ENCODE measurements around the gene SLC25A29.
"Not testable (repeated sequence)": the region's sequence is repeated elsewhere in the genome, so short reads cannot be mapped to it uniquely, and the experiment has no call there.

The SLC25A29 gene

DNA sequence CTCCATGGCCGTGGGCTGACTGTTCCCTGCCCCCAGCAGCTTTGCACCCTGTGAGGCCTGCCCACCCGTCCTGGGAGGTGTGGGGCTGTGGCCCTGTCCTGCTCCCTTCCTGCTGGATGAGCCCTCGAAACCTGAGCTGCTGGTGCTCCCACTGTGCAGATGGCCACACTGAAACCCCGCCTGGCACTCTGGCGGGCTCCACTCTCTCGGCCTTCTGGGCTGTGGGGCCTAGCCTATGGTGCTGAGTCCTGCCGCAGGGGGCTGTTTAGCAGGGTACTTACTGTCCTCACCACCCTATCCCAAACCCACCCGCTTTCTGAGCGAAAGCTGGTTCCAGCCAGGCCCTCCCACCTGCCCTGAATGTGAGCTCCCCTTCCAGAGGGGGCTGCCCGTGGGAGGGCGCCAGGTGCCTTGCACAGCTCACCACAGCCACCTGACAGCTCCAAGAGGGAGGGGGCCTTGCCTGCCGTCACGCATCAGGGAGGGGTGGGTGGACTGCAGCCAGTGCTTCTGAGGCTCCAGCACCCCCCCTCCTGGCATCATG, 24.2 kb upstream of the SLC25A29 start:
- no peak for DNase-seq

DNA sequence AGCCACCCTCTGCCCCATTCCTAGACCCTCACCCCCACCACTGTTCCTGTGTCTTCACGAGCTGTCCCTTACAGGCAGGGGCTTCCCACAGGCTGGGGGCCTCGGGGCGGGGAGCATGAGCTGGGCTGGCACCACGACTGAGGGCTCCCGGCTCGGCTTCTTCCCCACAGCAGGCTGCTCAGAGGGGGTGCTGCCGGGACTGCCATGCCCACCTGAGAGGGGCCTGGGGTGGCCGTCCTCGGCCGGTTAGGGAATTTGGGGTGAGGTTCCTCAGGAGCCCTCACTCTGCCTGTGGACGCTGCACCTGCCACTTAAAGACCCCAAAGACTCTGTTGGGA, 23.7 kb upstream of the SLC25A29 start:
- DNase-seq, result no peak

DNA sequence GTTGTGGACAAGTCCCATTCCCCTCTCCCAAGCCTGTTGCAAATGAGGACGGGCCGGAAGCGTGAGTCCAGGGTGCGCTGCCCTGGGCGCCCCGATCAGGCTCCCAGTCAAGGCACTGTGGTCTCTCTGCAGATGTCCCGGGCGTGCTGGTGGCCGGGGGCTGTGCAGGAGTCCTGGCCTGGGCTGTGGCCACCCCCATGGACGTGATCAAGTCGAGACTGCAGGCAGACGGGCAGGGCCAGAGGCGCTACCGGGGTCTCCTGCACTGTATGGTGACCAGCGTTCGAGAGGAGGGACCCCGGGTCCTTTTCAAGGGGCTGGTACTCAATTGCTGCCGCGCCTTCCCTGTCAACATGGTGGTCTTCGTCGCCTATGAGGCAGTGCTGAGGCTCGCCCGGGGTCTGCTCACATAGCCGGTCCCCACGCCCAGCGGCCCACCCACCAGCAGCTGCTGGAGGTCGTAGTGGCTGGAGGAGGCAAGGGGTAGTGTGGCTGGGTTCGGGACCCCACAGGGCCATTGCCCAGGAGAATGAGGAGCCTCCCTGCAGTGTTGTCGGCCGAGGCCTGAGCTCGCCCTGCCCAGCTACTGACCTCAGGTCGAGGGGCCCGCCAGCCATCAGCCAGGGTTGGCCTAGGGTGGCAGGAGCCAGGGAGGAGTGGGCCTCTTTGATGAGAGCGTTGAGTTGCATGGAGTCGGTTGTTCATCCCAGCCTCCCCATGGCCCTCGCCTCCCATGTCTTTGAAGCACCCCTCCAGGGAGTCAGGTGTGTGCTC, 23.2 kb upstream of the SLC25A29 start:
- no peak for DNase-seq

DNA sequence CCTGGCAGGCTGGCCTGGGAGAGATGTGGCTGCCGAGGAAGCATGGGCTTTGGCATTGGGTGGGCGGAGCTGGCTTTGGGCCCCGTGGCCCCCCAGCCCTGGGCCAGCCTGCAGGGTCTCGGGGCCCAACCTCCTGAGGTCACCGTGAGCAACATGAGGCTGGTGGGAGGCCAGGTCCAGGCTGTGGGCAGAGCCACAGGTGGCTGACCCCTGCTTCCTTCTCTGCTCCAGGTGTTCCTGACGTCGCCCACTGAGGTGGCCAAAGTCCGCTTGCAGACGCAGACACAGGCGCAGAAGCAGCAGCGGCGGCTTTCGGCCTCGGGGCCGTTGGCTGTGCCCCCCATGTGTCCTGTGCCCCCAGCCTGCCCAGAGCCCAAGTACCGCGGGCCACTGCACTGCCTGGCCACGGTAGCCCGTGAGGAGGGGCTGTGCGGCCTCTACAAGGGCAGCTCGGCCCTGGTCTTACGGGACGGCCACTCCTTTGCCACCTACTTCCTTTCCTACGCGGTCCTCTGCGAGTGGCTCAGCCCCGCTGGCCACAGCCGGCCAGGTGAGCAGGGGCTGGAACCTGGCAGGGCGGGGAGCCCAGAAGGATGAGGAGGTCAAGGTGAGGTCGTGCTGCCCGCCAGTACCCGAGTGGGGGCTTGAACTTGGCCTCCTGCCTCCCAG, 22.4 kb upstream of the SLC25A29 start:
- no peak for DNase-seq

DNA sequence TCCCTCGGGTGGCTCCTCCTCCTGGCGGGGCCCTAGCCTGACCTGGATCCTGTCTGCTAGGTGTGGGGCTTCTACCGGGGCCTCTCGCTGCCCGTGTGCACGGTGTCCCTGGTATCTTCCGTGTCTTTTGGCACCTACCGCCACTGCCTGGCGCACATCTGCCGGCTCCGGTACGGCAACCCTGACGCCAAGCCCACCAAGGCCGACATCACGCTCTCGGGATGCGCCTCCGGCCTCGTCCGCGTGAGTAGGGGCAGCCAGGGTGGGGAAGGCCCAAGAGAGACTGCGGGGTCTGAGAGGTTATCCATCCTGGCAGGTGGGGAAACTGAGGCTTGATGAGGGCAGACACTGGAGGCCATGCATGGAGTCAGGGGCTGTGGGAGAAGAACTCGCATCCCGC, 20.9 kb upstream of the SLC25A29 start:
- no peak for DNase-seq

DNA sequence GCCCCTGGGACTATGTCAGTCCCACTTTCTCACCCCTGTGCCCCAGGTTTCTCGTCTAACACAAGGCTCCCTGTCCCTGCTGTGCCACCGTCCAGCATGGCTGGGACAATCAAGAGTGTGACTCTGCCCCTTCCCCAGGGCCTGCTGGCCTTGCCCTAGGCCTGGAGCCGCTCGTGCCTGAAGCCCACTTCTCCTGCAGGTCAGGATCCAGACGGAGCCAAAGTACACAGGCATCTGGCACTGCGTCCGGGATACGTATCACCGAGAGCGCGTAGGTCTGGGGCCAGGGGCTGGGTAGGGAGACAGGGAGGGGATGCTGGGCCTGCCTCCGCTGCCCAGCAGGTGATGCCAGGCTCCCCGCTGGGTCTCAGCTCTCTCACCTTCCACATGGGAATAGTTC, 19.7 kb upstream of the SLC25A29 start:
- DNase-seq, result no peak

DNA sequence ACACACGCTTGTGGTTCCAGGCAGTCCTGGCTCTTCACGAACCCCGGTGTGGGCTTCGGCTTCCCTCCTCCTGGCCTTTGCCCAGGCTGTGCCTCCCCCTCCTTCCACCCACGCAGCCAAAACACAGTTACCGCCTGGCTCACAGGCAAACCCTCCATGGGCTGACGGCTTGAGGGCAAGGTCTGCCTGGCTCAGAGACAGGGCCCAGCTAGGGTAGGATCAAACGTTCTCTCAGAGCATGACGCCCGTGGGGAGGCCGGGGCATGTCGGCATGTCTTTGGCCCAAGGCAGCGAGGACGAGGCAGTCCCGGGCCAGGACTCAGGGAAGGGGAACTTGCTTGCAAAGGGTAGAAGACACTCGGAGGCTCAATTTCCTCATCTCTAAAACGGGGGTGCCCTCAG, 19.0 kb upstream of the SLC25A29 start:
- no peak for DNase-seq

DNA sequence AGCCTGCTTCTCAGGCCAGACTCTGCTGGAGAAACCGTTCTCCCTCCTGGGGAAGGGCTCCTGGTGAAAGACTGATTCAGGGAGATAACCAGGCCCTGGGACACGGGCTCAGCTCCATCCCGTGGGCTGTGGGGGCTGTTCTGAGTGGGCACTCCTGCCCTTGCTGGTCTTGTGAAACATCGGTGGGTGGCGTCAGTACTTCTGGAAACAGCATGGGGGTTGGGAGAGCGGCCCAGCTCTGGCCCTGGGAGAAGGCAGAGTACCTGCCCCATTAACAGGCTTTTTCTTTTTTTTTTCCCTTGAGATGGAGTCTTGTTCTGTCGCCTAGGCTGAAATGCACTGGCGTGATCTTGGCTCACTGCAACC, 17.7 kb upstream of the SLC25A29 start:
- DNase-seq, result no peak

DNA sequence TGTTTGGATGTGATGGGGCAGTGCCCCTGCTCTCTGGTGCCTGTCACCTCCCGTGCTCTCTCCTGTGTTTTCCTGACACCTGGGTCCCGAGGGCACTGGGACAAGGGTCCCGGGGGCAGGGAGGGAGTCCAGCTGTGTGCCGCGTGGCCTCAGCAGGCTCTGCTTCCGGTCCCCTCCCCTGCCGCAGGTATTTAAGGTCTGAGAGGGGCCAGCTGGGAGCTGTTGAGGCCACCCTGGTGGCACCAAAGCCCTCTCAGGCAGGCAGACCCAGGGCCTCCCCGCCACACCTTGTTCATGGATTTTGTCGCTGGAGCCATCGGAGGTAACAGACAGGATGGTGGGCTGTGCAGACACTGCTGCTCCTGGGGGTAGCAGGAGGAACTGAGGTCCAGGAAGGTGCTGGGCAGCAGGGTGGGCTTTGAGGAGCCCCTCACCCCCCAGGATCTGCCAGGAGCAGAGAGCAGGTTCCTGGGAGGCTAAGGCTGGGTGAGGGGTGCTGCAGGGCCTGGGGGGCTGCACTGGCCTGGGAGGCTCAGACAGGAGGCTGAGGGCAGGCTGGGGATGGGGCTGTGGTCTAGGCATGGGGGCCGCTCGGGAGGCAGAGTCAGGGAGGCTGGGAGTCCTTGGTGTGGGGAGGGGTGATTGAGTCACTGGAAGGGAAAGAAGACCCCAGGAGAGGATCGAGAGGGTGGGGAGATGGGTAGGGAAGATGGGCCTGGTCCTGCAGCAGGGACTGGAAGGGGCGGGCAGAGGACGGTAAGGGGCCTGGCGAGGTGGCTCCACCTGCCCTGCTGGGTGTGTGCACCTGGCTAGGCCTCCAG, 17.1 kb upstream of the SLC25A29 start, which contains the start of gene SLC25A47:
TSS of gene SLC25A47 (plus strand) at position 219 of the 821 bp plus-strand sequence. CDS start at position 295, 76 bp downstream.
- no peak for DNase-seq

DNA sequence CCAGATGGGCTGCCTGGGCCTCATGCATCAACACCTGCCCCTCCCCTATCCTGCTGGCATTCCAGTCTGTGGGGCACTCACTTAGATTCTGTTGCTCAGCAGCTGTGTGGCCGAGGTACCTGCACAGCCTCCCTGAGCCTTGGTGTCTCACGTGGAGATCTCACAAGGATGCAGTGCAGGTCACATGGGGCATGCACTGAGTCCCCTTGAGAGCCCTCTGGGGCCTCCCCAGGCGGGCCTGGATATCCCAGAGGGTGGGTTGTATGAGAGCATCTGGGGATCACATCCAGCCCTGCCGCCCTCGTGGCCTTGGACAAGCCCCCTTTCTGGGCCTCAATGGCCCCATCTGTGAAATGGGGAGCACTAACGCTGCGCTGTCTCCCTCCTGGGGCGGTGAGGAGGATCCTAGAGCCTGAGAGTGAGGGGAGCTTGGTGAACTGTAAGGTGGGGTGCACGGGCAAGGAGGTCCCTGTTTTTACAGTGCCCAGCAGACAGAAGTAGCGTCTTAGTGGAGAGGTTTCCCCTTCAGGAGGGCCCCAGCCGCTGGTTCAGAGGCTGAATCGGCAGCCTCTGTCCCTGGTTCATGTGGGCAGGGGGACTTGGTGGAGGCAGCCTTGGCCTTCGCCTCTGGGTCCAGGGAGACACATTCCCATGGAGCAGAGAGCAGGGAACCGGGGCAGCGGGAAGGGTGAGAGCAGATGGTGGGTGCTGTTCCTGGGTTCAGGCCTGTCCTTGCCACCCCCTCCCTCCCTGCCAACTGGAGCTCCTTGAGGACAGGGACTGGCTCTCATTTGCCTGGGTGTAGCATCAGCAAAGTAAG, 16.1 kb upstream of the SLC25A29 start:
- no peak for DNase-seq

DNA sequence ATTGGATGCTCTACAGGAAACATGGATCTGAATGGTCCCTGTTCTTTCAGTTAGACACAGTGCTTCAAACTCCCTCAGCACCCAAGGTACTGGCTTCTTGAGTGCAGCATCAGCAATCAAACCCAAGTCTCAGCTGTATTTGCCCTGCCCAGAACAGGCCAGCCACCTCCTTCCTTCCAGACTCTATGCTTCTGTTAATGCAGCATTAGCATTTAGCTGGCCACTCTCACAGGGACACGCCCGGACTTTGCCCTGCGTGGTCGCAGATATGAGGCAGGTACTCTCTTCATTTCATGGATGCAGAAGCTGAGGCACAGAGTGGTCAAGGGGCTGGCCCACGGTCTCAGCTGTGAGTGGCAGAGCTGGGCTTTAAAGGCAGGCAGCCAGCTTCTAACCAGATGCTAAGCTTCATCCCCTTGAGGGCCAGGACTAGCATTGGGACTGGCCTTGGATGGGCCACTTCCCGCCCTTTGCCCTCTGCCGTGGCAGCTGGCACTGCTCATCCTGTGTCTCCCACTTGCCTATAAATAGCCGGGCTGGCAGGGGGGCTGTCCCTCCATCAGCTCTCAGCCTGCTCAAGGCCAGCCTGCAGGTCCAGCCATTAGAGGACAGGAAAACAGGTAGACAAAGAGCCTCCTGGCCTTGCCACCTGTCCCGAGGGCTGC, 15.4 kb upstream of the SLC25A29 start:
- DNase-seq, result no peak

DNA sequence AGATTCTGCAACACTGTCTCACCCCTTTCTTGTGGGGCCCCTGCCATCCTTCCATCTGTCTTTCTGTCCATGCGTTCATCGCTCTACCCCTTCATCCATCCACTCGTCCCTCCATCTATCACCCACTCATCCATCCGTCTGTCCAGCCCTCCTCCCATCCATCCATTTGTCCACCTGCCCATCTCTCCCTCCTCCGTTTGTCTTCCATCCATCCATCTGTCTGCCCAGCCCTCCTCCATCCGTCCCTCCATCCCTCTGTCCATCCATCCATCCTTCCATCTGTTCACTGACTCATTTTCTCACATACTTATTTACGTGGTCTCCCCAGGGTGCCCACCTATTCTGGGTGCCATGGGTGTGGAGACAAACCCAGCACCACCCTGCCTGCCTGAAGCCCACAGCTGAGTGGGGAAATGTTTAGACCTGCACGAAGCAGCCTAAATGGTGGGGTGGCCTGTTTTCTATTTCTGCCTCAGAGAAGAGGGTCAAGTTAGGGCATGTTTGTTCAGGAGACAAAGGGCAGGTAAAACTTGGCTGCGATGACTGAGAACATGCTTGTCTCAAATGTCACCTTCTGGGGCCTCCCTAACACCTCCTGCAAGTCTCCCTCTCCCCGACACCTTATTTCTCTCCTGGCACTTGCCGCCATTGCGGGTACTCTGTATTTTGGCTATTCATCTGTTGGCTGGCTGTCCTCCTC, 14.1 kb upstream of the SLC25A29 start:
- no peak for DNase-seq

DNA sequence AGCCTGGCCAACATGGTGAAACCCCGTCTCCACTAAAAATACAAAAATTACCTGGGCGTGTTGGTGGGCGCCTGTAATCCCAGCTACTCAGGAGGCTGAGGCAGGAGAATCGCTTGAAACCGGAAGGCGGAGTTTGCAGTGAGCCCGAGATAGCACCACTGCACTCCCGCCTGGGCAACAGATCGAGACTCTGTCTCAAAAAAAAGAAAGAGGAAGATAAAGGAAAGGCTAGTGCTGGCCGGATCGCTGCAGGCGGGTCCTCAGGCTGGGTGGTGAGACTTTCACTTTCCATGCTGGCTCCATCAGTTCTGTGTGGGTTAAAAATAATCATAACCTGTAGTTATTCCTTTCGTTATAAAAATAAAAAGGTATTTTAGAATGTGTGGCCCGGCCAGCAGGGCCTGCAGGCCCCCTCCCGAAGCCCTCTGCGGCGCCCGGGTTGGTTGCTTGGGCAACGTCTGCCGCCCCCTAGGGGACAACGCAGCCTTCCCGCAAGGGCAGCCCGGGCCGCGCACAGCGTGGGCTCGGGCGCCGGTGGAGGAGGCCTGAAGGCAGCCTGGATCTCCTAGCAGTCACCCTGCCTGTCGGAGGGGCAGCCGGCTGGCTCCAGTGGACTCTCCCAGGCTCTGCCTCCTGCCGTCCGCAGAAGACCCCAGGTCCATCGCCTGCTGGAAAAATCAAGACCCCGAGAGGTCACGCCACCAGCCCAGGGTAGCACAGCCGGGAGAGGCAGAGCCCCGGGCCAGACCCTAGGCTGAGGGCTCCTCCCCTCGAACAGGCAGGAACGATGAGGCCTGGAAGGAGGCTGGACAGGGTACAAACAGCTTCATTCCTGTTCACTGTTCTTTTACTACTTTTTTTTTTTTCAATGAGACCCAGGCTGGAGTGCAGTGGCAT, 11.9 kb upstream of the SLC25A29 start:
- peak; percentile 58 for DNase-seq

DNA sequence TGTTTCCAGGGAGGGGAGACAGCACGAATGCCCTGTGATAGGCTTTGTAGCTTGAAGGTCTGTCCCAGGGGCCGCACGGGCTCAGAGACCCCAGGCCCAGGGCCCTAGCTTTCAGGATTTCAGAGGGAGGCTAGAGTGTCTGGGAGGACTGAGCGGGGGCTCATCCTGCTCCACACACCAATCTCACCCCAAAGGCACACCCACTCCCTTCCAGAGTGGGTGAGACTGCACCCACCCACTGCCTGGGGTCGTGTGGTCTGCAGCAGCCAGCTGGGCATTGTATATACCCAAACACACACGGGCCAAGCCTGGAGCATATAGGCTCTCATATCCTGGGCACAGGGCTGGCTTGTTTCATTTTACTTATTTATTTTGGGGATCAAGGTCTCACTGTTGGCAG, 11.1 kb upstream of the SLC25A29 start:
- no peak for DNase-seq

DNA sequence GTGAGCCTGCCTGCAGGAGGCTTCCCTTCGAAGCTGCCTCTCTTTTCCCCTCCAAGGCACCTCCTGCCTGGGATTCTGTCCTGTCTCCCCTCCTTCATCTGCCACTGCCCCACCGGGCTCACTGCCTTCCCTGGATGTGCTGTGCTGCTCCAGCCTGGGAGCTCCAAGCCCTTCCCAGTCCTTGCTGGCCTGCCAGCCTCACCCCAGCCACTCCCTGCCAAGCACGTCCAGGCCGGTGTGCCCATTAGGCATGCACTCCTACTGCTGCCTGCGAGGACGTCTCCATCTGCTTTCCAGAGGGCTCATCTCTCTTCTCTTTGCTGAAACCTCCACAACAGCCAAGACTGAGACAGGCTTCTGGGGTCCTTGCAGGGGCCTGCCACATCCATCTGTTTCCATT, 8.5 kb upstream of the SLC25A29 start:
- DNase-seq, result no peak

DNA sequence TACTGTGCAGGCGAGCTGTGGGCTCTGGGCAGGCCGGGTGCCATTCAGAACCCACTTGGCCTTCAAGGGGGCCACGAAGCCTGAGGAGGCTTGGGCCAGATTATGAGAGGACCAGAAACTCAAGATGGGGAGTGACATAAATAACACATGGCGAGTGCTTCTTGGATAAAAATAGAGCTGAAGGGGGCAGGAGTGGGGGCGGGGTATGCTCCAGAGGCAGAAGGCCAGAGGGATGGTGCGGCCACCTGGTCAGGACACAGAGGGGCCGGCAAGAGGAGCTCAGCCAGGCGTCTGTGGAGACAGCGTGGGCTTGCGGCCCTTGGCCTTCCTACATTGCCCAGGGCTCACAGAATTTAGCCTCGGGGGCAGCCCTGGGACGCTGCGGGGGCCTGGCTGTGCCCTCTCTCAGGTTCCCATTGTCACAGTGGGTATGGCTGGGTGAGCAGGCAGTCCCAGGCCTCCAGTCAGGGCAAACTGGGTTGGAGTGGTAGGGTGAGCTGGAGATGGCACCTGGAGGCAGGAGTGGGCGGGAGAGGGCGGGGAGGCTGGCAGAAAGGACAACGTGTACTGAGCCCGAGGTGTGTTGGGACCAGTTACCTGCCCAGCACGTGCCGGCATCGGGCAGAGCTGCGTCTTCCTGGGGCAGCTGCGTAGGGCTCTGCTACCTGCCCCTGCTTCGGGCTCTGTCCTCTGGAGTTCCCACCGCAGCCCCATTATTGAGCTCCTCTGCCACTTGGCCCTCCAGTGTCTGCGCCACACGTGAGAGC, 7.4 kb upstream of the SLC25A29 start:
- no peak for DNase-seq

DNA sequence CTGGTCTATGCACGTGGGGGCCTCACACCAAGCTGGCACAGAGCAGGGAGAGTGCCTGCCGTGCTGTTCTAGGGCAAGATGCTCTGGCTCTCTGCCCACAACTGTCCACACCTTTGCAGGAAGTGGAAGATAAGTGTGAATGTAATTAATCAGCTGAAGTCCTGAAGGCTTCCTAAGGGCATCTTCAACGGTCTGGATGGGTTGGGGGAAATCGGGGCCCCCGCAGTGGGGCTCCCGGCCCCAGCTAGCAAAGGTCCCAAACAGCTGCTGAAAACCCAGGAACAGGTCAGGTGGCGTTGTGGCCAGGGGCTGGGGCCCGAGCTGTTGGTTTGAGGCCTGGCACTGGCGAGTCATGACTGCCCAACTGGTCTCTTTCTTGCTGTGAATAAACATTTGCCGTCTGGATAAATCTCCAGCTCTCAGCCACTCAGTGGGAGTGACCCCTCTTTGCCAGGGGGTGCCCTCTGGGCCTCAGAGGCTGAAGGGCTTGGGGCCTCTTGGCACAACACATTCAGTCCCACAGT, 6.7 kb upstream of the SLC25A29 start:
- peak; percentile 40 for DNase-seq

DNA sequence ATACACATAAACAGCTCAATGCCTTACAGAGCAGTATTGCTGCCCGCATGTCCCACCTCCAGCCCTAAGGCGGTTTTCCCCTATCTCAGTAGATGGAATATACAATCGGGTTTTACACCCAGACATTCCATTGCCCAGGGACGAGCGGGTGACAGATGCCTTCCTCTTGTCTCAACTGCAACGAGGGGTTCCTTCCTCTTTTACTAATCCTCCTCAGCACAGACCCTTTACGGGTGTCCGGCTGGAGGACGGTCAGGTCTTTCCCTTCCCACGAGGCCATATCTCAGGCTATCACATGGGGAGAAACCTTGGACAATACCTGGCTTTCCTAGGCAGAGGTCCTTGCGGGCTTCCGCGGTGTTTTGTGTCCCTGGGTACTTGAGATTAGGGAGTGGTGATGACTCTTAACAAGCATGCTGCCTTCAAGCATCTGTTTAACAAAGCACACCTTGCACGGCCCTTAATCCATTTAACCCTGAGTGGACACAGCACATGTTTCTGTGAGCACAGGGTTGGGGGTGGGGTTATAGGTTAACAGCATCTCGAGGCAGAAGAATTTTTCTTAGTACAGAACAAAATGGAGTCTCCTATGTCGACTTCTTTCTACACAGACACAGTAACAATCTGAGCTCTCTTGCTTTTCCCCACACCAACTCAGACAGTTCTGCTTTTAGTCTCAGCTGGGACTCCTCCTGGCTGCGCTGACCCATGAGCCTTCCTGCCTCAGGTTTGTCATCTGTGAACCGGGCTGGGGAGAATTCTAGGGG, 6.0 kb upstream of the SLC25A29 start:
- not testable (repeated sequence) for DNase-seq
